ENCODE results near the gene APBA1.

GRCh38 chr9:69649566-69650250 is 22.5 kb downstream of the APBA1 start:
- no peak for TF ChIP-seq POLR2AphosphoS5 (IDR thresholded peaks at IDR 0.05)
- TF ChIP-seq CTCF (IDR thresholded peaks at IDR 0.05 in 8 of 11, conservative IDR thresholded peaks at IDR 0.05 in 3 of 11), result no peak
- no peak for TF ChIP-seq POLR2A (IDR thresholded peaks at IDR 0.05)

Data from spleen (tissue), 7 donors.